ENCODE results near the gene TTC24.
A peak's percentile ranks its signal among the peaks of the same experiment; 100 is the strongest.
"Not testable (repeated sequence)": the region's sequence is repeated elsewhere in the genome, so short reads cannot be mapped to it uniquely, and the experiment has no call there.

Gene TTC24

GRCh38 chr1:156586323-156586722 lies 6.8 kb downstream of the TTC24 start:
- no peak for DNase-seq (ENCODE audit: low read depth, low spot score)
- no peaks in the 10 kb centered on the region for H3K36me3 ChIP-seq (ENCODE audit: control insufficient read depth, insufficient read depth, low read length)
- no peak overlapping the region for H3K4me3 ChIP-seq (ENCODE audit: low read length)
- H3K9me3 ChIP-seq (ENCODE audit: control insufficient read depth, insufficient read depth, low read length), result no peaks in the 10 kb centered on the region
- no peaks in the 10 kb centered on the region for H3K27me3 ChIP-seq (ENCODE audit: control insufficient read depth, insufficient read depth, low read length)
- H3K27ac ChIP-seq (ENCODE audit: low read length), result no peak overlapping the region
- no CpG with 5 or more reads among the region's 4 CpGs for WGBS (ENCODE audit: insufficient coverage, insufficient read length)
- H3K4me1 ChIP-seq (ENCODE audit: control insufficient read depth, insufficient read depth, low read length), result peaks cover 5% of the 10 kb centered on the region

DNA sequence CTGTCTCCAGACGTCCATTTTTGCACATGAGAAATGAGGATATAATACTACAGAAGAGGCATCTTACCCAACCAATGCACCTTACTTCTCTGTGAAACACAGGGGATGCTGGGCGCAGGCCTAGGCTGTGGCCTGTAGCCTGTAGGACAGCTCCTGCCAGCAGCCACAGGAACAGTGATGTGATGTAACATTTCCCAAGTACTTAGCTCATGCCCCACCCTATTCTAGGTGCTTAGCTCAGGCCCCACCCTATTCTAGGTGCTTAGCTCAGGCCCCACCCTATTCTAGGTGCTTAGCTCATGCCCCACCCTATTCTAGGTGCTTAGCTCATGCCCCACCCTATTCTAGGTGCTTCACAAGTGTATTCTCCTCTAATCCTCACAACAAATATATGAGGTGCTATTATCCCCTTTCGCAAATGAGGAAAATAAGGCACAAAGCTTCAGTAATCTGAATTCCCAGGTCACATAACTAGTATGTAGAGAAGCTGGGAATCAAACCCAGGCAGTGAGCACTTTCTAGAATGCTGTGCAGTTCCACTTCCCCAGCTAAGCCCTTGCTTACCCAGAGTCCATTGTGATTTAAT lies 7.5 kb downstream of the TTC24 start:
- no CpG with 5 or more reads among the region's 3 CpGs for WGBS (ENCODE audit: insufficient coverage, insufficient read length)
- H3K9me3 ChIP-seq (ENCODE audit: control insufficient read depth, insufficient read depth, low read length), result no peaks in the 10 kb centered on the region

GRCh38 chr1:156587927-156588326 lies 8.4 kb downstream of the TTC24 start:
- not testable (repeated sequence) for H3K4me3 ChIP-seq (ENCODE audit: low read length); H3K27ac ChIP-seq (ENCODE audit: low read length); DNase-seq (ENCODE audit: low read depth, low spot score); H3K4me1 ChIP-seq (ENCODE audit: control insufficient read depth, insufficient read depth, low read length); H3K27me3 ChIP-seq (ENCODE audit: control insufficient read depth, insufficient read depth, low read length); H3K9me3 ChIP-seq (ENCODE audit: control insufficient read depth, insufficient read depth, low read length); H3K36me3 ChIP-seq (ENCODE audit: control insufficient read depth, insufficient read depth, low read length)
- WGBS (ENCODE audit: insufficient coverage, insufficient read length), result no CpG with 5 or more reads among the region's 8 CpGs

More for the DNA sequence above, 7.5 kb downstream of the TTC24 start:
- H3K4me1 ChIP-seq (ENCODE audit: control insufficient read depth, insufficient read depth, low read length), result peaks cover 5% of the 10 kb centered on the region
- H3K27me3 ChIP-seq (ENCODE audit: control insufficient read depth, insufficient read depth, low read length), result no peaks in the 10 kb centered on the region
- no peak for DNase-seq (ENCODE audit: low read depth, low spot score)
- no peak overlapping the region for H3K4me3 ChIP-seq (ENCODE audit: low read length)
- H3K27ac ChIP-seq (ENCODE audit: low read length), result no peak overlapping the region
- H3K36me3 ChIP-seq (ENCODE audit: control insufficient read depth, insufficient read depth, low read length), result no peaks in the 10 kb centered on the region

DNA sequence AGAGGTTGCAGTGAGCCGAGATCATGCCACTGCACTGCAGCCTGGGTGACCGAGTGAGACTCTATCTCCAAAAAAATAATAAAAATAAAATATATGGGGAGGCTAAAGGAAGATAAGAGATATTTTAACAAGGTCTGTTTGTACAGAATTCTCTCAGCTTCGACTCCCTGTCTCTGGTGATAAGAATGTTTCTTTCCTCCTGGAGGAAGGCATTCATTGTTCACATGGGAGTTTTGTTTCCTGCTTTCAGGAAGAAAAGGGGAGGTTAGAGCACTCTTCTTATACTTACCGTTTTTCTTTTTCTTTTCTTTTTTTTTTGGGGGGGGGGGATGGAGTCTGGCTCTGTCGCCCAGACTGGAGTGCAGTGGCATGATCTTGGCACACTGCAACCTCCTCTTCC lies 10.0 kb downstream of the TTC24 start:
- peaks cover 2% of the 10 kb centered on the region; the same call in 1 of the 2 replicates for H3K4me1 ChIP-seq (ENCODE audit: control insufficient read depth, insufficient read depth, low read length)
- no peak for DNase-seq (ENCODE audit: low read depth, low spot score)
- no CpG with 5 or more reads among the region's 5 CpGs for WGBS (ENCODE audit: insufficient coverage, insufficient read length)

DNA sequence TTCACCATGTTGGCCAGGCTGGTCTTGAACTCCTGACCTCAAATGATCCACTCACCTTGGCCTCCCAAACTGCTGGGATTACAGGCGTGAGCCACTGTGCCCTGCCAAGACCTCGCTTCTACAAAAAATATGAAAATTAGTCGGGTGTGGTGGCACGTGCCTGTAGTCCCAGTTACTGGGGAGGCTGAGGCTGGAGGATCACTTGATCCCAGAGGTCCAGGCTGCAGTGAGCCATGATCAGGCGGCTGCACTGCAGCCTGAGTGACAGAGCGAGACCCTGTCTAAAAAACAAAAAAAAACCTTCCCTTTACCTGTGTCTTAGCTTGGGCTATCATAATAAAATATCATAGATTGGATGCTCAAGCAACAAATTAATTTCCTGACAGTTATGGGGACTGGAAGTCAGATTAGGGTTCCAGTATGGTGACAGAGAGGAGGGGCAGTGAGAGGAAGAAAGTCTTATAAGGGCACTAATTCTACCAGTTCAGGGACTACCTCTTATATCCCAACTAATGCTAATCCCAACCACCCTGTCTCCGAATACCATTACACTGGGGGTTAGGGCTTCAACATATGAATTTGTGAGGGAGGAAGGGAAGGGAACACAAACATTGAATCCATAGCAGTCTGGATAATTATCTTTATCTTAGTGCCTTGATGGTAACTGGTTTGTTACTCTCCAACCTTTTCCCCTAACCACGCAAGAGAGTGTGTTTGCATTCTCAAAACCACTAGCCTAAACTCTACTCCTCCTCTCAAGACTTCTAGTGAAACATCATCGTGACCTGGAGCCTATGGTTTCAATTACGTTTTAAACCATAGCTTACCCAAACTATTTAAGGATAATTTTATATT lies 11.0 kb downstream of the TTC24 start:
- DNase-seq (ENCODE audit: low read depth, low spot score), result no peak
- Histone ChIP-seq H3K4me1 (ENCODE audit: control insufficient read depth, insufficient read depth, low read length) (no peaks in the 10 kb centered on the region; the same call in 1 of the 2 replicates), H3K27me3 (ENCODE audit: control insufficient read depth, insufficient read depth, low read length) (no peaks in the 10 kb centered on the region), H3K4me3 (ENCODE audit: low read length) (no peak overlapping the region), H3K36me3 (ENCODE audit: control insufficient read depth, insufficient read depth, low read length) (peaks cover 17% of the 10 kb centered on the region), H3K27ac (ENCODE audit: low read length) (no peak overlapping the region), H3K9me3 (ENCODE audit: control insufficient read depth, insufficient read depth, low read length) (no peaks in the 10 kb centered on the region)
- WGBS (ENCODE audit: insufficient coverage, insufficient read length), result no CpG with 5 or more reads among the region's 10 CpGs

More for the DNA sequence above, 10.0 kb downstream of the TTC24 start:
- Histone ChIP-seq H3K27ac (ENCODE audit: low read length) (no peak overlapping the region), H3K36me3 (ENCODE audit: control insufficient read depth, insufficient read depth, low read length) (peaks cover 10% of the 10 kb centered on the region; the same call in 1 of the 2 replicates), H3K27me3 (ENCODE audit: control insufficient read depth, insufficient read depth, low read length) (no peaks in the 10 kb centered on the region), H3K4me3 (ENCODE audit: low read length) (no peak overlapping the region), H3K9me3 (ENCODE audit: control insufficient read depth, insufficient read depth, low read length) (no peaks in the 10 kb centered on the region)

- Histone ChIP-seq H3K9me3 (ENCODE audit: control insufficient read depth, insufficient read depth, low read length) (no peaks in the 10 kb centered on the region), H3K27ac (ENCODE audit: low read length) (no peak overlapping the region), H3K4me1 (ENCODE audit: control insufficient read depth, insufficient read depth, low read length) (no peaks in the 10 kb centered on the region; the same call in 1 of the 2 replicates), H3K36me3 (ENCODE audit: control insufficient read depth, insufficient read depth, low read length) (peaks cover 22% of the 10 kb centered on the region), H3K4me3 (ENCODE audit: low read length) (peak overlapping the region; percentile 33; the same call in 1 of the 2 replicates), H3K27me3 (ENCODE audit: control insufficient read depth, insufficient read depth, low read length) (no peaks in the 10 kb centered on the region)
- DNase-seq (ENCODE audit: low read depth, low spot score), result no peak
- no CpG with 5 or more reads among the region's 6 CpGs for WGBS (ENCODE audit: insufficient coverage, insufficient read length)
Observed at GRCh38 chr1:156591181-156591431, 11.6 kb downstream of the TTC24 start.

GRCh38 chr1:156591432-156592157 lies 12.1 kb downstream of the TTC24 start, which contains the start of gene NAXE:
Gene NAXE, plus strand, starts transcription at chr1:156591776. Its CDS starts 29 bp downstream, at chr1:156591805.
- Histone ChIP-seq H3K4me3 (ENCODE audit: low read length) (peak within 1 kb of the TSS; percentile 86), H3K27ac (ENCODE audit: low read length) (no peak within 1 kb of the TSS), H3K36me3 (ENCODE audit: control insufficient read depth, insufficient read depth, low read length) (peaks cover 27% of the 10 kb centered on the region), H3K9me3 (ENCODE audit: control insufficient read depth, insufficient read depth, low read length) (no peaks in the 10 kb centered on the region), H3K4me1 (ENCODE audit: control insufficient read depth, insufficient read depth, low read length) (no peaks in the 10 kb centered on the region; the same call in 1 of the 2 replicates), H3K27me3 (ENCODE audit: control insufficient read depth, insufficient read depth, low read length) (no peaks in the 10 kb centered on the region)
- WGBS (ENCODE audit: insufficient coverage, insufficient read length), result no CpG with 5 or more reads among the region's 60 CpGs
- peak; percentile 55 for DNase-seq (ENCODE audit: low read depth, low spot score)

GRCh38 chr1:156592158-156592909 lies 12.8 kb downstream of the TTC24 start:
- Histone ChIP-seq H3K4me1 (ENCODE audit: control insufficient read depth, insufficient read depth, low read length) (no peaks in the 10 kb centered on the region; the same call in 1 of the 2 replicates), H3K27me3 (ENCODE audit: control insufficient read depth, insufficient read depth, low read length) (no peaks in the 10 kb centered on the region), H3K27ac (ENCODE audit: low read length) (no peak overlapping the region), H3K9me3 (ENCODE audit: control insufficient read depth, insufficient read depth, low read length) (no peaks in the 10 kb centered on the region), H3K36me3 (ENCODE audit: control insufficient read depth, insufficient read depth, low read length) (peaks cover 32% of the 10 kb centered on the region), H3K4me3 (ENCODE audit: low read length) (peak overlapping the region; percentile 86)
- DNase-seq (ENCODE audit: low read depth, low spot score), result no peak
- WGBS (ENCODE audit: insufficient coverage, insufficient read length), result no CpG with 5 or more reads among the region's 16 CpGs

DNA sequence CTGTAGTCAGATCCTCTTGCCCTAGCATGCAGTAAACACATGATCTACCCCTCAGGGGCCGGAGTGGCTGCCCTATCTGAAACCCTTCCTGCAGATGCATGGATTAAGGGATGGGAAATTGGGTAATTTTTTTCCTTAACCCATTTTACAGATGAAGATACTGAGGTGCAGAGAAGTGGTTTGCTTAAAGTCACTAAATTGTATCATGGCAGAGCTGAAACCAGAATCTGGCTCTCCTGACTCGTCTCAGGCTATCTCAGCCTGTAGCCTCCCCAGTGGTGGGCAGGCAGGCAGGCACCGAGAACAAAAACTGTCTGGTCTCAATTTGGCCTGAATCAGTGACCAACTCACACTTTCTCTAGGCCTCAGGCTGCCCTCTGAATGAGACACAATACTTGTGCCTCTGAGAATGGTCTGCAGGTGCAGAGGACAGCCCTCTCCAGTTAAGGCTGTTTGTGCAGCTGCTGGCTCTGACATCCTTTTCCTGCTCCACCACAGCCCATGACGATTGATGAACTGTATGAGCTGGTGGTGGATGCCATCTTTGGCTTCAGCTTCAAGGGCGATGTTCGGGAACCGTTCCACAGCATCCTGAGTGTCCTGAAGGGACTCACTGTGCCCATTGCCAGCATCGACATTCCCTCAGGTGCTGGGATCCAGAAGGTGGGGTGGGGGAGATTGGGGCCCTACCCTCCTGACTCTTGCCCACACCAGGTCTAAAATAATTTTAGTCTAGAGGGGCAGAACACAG lies 13.6 kb downstream of the TTC24 start:
- Histone ChIP-seq H3K27me3 (ENCODE audit: control insufficient read depth, insufficient read depth, low read length) (no peaks in the 10 kb centered on the region), H3K4me3 (ENCODE audit: low read length) (no peak overlapping the region), H3K27ac (ENCODE audit: low read length) (no peak overlapping the region), H3K4me1 (ENCODE audit: control insufficient read depth, insufficient read depth, low read length) (no peaks in the 10 kb centered on the region; the same call in 1 of the 2 replicates), H3K9me3 (ENCODE audit: control insufficient read depth, insufficient read depth, low read length) (no peaks in the 10 kb centered on the region), H3K36me3 (ENCODE audit: control insufficient read depth, insufficient read depth, low read length) (peaks cover 38% of the 10 kb centered on the region)
- DNase-seq (ENCODE audit: low read depth, low spot score), result no peak
- no CpG with 5 or more reads among the region's 8 CpGs for WGBS (ENCODE audit: insufficient coverage, insufficient read length)

Measured in iPS DF 6.9 (cell line).